GM12875 (cell line): Measurements from ENCODE around the gene NOS1AP.

Experiments
- H3K4me3 ChIP-seq: one replicate; pipeline ENCODE4 v1.5.1; 2011; ENCODE audit warnings: low read depth, low read length, control low read depth
- CTCF ChIP-seq: IDR thresholded peaks from 2 replicates; pipeline ENCODE4 v1.5.1; 2011; ENCODE audit warnings: low read depth, mild to moderate bottlenecking, control low read depth, inconsistent platforms, low read length, moderate library complexity, borderline replicate concordance; ENCODE audit not compliant: insufficient read depth

Gene NOS1AP

GRCh38 chr1:162180813-162181212 lies 111.3 kb downstream of the NOS1AP start:
- TF ChIP-seq CTCF, result no peak
- no peak overlapping the region for H3K4me3 ChIP-seq

GRCh38 chr1:162182090-162182489 lies 112.6 kb downstream of the NOS1AP start:
- no peak overlapping the region for H3K4me3 ChIP-seq
- TF ChIP-seq CTCF, result no peak

GRCh38 chr1:162185314-162186025 lies 116.0 kb downstream of the NOS1AP start:
- TF ChIP-seq CTCF, result no peak
- no peak overlapping the region for H3K4me3 ChIP-seq

GRCh38 chr1:162186026-162186374 lies 116.5 kb downstream of the NOS1AP start:
- H3K4me3 ChIP-seq, result no peak overlapping the region
- no peak for TF ChIP-seq CTCF

GRCh38 chr1:162186406-162186805 lies 116.9 kb downstream of the NOS1AP start:
- TF ChIP-seq CTCF, result no peak
- H3K4me3 ChIP-seq, result no peak overlapping the region

GRCh38 chr1:162187687-162188276 lies 118.3 kb downstream of the NOS1AP start:
- no peak overlapping the region for H3K4me3 ChIP-seq
- no peak for TF ChIP-seq CTCF

GRCh38 chr1:162189345-162189744 lies 119.9 kb downstream of the NOS1AP start:
- no peak for TF ChIP-seq CTCF
- H3K4me3 ChIP-seq, result no peak overlapping the region
